K562 (cell line): ENCODE data around the gene TEPSIN. TPM values are rescaled to one million over a fixed set of nuclear protein-coding genes. Genes with fewer than 3 reads are reported as not detected.

Experiments
- JUNB ChIP-seq: fragments of 450-650 bp; formaldehyde crosslinking; conservative IDR thresholded peaks from 2 replicates; pipeline ENCODE4 v1.4.0; 2020; ENCODE audit warnings: mild to moderate bottlenecking
- MYC ChIP-seq, 2 experiments: fragments of 250-450 bp in 1 of 2; sonication (Bioruptor Pico) in 1 of 2; IDR thresholded peaks; 2 replicates each; pipeline versions ENCODE4 v1.5.1 to v1.6.1; 2012 to 2021; ENCODE audit warnings: low read depth in 2 of 2, borderline replicate concordance in 1 of 2, improper control_type of control experiment in 1 of 2, low read length in 1 of 2, mild to moderate bottlenecking in 1 of 2, moderate library complexity in 1 of 2
- ZNF146 ChIP-seq: IDR thresholded peaks from one replicate; pipeline ENCODE4 v1.6.1; 2018; ENCODE audit warnings: missing compliant biosample characterization; ENCODE audit not compliant: unreplicated experiment
- ZNF511 ChIP-seq: sonication (generic); formaldehyde crosslinking; IDR thresholded peaks from 2 replicates; pipeline ENCODE4 v1.8.0; 2022; ENCODE audit warnings: mild to moderate bottlenecking, missing genetic modification reagents
- ZNF609 ChIP-seq: sonication (generic); formaldehyde crosslinking; IDR thresholded peaks from 2 replicates; pipeline ENCODE4 v1.8.1; 2023; ENCODE audit warnings: missing genetic modification reagents, mild to moderate bottlenecking, borderline replicate concordance
- polyA plus RNA-seq, 8 experiments: library from polyadenylated mRNA; depleted of rRNA in 4 of 8; stranded (reverse) in 5 of 8; unstranded in 3 of 8; fragments of >200 nt; fragmentation: Nextera tagmentation in 2 of 8; fragmentation: Illumina TruSeq in 1 of 8; extraction: Ambion mirVana in 2 of 8; extraction: Trizol in 1 of 8; gene quantifications; 2 replicates each; pipeline versions ENCODE4 v1.2.1 to v1.2.3, GENCODE V29; 2011 to 2014; ENCODE audit warnings: inconsistent platforms in 1 of 8, missing spikeins in 1 of 8
- total RNA-seq, 7 experiments: library from RNA; depleted of rRNA in 6 of 7; stranded (reverse); fragments of >200 nt in 6 of 7; fragmentation: Illumina TruSeq in 2 of 7; extraction: Trizol in 2 of 7; gene quantifications; 2 replicates each; pipeline versions ENCODE4 v1.2.1 to v1.2.3, GENCODE V29; 2011 to 2021; ENCODE audit warnings: low replicate concordance in 1 of 7
- TF ChIP-seq, protein P1 (sequence below): fragments of 200-600 bp; sonication (generic); IDR thresholded peaks from one replicate; pipeline ENCODE4 v1.6.1; 2012; ENCODE audit warnings: mild to moderate bottlenecking, low read depth, low read length, inconsistent platforms

Gene TEPSIN
- total and polyA plus RNA-seq, 9 of the 15 experiments (the other 6 are each of a cell fraction or from before 2014, with no cell fraction given) = 0.80 to 29.8 (median 5.3) TPM

DNA sequence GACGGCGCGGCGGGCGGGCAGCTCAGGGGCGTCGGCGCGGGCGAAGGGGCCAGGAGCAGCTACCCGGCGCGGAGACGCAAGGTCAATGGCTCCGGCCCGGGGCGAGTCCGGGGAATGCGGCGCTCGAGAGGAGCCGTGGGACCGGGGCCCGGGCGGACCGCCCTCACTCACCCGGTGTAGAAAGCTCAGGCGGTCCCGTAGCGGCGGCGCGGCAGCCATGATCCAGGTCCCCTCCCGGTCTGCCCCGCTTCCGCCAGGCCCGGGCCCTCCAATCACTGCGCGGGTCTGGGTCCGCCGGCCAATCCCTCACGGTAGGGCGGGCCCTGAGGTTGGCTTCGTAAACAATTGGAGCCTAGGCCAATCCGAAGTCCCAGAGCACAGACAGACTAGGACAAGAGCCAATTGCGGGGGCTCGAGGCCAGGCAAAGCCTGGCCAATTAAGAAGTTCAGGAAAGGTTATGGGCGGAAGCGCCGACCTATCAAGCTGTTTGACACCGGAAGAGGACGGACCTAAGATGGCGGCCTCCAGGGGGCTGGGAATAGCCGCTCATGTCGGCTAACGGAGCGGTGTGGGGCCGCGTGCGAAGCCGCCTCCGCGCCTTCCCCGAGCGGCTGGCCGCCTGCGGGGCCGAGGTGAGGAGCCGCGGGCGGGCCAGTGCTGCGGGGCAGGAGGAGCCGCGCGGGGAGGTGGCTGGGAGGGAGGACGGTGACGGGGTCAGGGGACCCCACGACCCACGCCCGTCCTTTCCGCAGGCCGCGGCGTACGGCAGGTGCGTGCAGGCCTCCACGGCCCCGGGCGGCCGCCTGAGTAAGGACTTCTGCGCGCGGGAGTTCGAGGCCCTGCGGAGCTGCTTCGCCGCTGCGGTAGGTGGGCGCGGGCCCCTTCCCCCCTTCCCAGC is at the start of gene TEPSIN, which contains the start of gene NDUFAF8 (continued):
- TF ChIP-seq ZNF609 (CRISPR knock-in tag) = no peak
- TF ChIP-seq JUNB (CRISPR knock-in tag) = no peak
- TF ChIP-seq, protein P1, sequence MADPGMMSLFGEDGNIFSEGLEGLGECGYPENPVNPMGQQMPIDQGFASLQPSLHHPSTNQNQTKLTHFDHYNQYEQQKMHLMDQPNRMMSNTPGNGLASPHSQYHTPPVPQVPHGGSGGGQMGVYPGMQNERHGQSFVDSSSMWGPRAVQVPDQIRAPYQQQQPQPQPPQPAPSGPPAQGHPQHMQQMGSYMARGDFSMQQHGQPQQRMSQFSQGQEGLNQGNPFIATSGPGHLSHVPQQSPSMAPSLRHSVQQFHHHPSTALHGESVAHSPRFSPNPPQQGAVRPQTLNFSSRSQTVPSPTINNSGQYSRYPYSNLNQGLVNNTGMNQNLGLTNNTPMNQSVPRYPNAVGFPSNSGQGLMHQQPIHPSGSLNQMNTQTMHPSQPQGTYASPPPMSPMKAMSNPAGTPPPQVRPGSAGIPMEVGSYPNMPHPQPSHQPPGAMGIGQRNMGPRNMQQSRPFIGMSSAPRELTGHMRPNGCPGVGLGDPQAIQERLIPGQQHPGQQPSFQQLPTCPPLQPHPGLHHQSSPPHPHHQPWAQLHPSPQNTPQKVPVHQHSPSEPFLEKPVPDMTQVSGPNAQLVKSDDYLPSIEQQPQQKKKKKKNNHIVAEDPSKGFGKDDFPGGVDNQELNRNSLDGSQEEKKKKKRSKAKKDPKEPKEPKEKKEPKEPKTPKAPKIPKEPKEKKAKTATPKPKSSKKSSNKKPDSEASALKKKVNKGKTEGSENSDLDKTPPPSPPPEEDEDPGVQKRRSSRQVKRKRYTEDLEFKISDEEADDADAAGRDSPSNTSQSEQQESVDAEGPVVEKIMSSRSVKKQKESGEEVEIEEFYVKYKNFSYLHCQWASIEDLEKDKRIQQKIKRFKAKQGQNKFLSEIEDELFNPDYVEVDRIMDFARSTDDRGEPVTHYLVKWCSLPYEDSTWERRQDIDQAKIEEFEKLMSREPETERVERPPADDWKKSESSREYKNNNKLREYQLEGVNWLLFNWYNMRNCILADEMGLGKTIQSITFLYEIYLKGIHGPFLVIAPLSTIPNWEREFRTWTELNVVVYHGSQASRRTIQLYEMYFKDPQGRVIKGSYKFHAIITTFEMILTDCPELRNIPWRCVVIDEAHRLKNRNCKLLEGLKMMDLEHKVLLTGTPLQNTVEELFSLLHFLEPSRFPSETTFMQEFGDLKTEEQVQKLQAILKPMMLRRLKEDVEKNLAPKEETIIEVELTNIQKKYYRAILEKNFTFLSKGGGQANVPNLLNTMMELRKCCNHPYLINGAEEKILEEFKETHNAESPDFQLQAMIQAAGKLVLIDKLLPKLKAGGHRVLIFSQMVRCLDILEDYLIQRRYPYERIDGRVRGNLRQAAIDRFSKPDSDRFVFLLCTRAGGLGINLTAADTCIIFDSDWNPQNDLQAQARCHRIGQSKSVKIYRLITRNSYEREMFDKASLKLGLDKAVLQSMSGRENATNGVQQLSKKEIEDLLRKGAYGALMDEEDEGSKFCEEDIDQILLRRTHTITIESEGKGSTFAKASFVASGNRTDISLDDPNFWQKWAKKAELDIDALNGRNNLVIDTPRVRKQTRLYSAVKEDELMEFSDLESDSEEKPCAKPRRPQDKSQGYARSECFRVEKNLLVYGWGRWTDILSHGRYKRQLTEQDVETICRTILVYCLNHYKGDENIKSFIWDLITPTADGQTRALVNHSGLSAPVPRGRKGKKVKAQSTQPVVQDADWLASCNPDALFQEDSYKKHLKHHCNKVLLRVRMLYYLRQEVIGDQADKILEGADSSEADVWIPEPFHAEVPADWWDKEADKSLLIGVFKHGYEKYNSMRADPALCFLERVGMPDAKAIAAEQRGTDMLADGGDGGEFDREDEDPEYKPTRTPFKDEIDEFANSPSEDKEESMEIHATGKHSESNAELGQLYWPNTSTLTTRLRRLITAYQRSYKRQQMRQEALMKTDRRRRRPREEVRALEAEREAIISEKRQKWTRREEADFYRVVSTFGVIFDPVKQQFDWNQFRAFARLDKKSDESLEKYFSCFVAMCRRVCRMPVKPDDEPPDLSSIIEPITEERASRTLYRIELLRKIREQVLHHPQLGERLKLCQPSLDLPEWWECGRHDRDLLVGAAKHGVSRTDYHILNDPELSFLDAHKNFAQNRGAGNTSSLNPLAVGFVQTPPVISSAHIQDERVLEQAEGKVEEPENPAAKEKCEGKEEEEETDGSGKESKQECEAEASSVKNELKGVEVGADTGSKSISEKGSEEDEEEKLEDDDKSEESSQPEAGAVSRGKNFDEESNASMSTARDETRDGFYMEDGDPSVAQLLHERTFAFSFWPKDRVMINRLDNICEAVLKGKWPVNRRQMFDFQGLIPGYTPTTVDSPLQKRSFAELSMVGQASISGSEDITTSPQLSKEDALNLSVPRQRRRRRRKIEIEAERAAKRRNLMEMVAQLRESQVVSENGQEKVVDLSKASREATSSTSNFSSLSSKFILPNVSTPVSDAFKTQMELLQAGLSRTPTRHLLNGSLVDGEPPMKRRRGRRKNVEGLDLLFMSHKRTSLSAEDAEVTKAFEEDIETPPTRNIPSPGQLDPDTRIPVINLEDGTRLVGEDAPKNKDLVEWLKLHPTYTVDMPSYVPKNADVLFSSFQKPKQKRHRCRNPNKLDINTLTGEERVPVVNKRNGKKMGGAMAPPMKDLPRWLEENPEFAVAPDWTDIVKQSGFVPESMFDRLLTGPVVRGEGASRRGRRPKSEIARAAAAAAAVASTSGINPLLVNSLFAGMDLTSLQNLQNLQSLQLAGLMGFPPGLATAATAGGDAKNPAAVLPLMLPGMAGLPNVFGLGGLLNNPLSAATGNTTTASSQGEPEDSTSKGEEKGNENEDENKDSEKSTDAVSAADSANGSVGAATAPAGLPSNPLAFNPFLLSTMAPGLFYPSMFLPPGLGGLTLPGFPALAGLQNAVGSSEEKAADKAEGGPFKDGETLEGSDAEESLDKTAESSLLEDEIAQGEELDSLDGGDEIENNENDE = no peak
- TF ChIP-seq MYC (IDR thresholded peaks at IDR 0.05; ENCODE audit: low read depth, low read length) = peak; percentile 84
- TF ChIP-seq MYC (CRISPR knock-in tag; IDR thresholded peaks at IDR 0.05; ENCODE audit: borderline replicate concordance, low read depth) = no peak
- no peak for TF ChIP-seq ZNF511 (CRISPR knock-in tag)
- TF ChIP-seq ZNF146 (CRISPR knock-in tag) = no peak
